Posterior cingulate gyrus (tissue), 11 donors: ENCODE results near the gene GRID1.

ENCODE experiments used
- DNase-seq, 10 donors: peaks; one replicate each; pipeline versions ENCODE4 v3.0.0 to v3.0.0-alpha.2; 2020 to 2021; ENCODE audit warnings: mixed read lengths in 3 of 10
- intact Hi-C: fragments of 100-400 bp; cut with DNase I; formaldehyde crosslinking; loops from one replicate; pipeline ENCODE4 v1.15.1; 2023

GRID1 gene

DNA sequence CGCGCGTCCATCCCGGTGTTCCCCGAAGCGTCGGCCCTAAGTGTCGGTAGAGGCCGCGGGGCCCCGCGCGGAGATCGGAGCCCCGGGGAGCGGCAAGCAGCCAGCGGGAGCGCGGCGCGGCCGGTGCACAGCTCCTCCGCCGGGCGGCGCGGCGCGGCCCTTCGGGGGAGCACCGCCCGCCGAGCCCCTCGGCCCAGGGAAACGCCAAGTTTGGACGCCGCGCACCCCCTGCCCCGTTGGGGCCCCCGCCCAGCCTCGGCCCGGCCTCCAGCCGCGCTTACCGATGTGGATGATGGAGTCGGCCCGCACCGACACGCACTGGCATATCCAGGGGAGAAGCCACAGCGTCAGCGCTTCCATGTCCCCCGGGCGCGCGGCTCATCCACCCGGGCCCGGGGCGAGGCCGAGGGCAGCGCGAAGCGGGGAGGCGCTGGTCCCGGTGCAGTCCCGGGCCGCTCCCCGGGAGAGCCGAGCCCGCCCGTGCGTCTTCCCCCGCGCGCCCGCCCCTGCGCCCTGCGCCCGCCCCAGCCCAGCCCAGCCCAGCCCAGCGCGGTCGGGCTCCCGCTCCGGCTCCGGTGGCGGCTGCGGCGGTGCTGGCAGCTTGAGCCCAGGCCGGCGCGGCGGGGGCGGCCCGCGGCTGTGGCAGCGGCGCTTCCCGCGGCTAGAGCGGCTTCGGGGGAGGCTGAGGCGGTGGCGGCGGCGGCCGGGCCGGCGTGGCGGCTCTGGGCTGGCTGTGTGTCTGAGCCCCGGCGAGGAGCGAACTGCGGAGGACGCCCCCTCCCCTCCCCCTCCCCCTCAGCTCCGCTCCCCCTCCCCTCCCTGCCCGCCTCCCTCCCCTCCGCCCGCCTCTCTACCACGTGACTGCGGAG is at the start of gene GRID1:
Gene GRID1 (minus strand): TSS at position 763 of the 869 bp plus-strand sequence.
- peak; percentile 65 to 96 (median 72) for DNase-seq
- intact Hi-C loops: loop anchor here (2.0 kb wide), 2 partner anchors 103 to 183 kb away; no protein-coding TSS in a partner anchor

DNA sequence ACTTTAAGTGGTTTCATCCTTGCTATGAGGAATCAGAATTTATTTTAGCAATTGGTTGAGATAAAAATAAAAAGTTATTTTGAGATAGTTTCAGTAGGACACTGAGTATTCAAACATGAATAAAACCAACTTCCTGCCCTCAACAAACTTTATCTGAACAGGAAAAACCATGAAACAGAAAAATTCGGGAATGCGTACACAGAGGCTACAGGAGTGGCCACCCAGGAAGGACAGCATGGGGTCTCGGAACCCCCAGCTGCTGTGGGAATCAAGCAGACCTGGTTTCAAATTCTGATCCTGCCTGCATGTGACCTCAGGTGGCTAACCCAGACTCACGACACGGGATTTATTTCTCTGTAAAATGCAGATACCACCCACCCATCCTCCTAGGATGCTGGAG is 49.0 kb upstream of the GRID1 start:
- DNase-seq: peak in 1 of 10 donors; percentile 35
- intact Hi-C loops: no loop called here

DNA sequence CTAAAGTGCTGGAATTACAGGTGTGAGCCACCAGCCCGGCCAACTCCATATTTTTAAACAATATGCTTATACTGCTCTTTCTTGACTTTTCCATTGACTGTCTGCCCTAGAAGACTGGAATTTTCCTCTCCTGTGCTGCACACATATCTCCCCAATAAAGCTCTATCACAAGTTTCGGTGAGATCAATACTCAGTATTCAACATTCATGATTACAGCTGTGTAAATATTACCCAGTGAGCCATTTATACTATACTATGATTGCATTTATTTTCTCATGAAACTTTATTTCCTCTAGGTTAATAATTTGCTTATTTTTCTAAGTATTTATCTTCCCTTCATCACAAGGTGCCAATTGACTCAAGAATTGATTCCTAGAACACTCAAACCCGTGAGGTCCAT is 48.5 kb upstream of the GRID1 start:
- no peak for DNase-seq
- intact Hi-C loops: no loop called here

DNA sequence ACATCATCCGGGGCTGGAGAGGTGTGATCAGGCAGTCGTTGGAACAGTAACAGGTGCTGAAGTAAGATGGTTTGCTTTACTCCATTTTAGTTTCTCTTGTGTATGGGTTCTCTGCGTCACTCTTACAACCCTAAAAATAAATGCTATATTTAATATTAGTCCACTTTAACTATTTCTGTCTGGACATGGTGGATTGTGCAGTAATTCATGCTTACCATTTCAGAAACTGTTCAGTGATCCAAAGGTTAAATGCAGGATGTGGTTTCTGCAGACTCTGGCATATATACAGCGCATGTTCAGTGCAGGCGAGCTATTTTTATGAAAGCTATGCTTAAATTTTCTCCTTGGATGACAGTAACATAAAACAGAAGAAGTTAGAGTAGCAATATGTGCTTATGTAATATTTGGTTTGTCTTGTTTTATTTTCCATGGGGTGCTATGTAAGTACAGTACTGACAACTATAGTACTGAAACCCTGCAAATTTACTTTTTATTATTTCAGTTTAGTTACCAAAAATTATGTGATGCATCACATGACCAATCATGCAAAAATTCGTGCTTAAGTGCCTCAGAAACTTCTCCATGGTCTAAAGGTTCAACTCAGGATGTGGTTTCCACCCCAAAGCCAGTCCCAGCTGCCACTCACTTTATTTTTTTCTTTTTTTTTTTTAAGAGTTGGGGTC is 46.6 kb upstream of the GRID1 start:
- no peak for DNase-seq
- intact Hi-C loops: no loop called here

DNA sequence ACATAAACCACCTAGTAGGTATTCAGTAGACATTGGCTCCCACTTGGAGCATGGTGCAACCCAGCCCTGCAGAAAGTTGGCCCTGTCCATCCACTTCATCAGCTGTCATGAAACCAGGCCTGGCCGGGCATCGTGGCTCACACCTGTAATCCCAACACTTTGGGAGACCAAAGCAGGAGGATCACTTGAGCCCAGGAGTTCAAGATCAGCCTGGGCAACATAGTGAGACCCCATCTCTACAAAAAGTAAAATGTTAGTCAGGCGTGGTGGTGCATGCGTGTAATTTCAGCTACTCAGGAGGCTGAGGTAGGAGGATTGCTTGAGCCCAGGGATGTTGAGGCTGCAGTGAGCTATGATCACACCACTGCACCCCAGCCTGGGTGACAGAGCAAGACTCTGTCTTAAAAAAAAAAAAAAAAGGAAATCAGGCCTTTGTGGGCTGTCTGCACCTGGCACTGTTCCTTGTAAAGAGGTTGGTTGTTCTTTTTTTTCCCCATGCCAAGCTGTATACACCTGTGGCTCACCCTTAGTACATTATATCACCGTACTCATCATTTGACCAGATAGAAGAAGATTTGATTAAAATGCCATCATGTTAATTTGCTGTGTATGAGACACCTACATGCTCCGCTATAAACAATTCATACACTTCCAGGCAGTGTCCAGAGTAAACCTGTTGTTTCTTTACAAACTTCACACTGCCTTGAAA is 45.4 kb upstream of the GRID1 start:
- intact Hi-C loops: no loop called here

DNA sequence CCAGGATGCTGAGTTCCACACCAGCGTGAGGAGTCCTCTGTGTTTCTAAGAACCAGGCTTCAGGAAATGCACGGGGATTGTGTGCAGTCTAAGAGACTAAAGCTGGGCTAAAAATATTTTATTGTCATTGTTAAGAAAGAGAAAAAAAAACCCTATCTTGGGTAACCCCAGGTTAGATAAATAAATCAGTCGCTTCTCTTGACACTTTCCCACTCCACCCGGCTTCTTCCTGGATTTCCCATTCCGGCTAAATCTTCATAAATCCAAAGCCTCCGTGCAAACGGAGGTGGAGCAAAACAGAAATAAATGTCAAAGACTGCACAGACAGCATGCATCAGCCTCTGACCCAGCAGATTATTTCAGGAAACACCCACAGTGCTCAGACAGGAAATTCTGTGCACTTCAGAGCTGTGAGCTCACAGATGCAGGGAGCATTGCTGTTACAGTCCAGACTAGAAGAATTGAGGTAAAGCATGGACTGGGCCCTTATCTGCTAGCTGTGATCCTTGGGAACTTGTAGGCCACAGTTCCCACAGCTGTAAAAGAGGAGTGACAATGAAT is 44.8 kb upstream of the GRID1 start:
- intact Hi-C loops: no loop called here
- peak in 1 of 10 donors; percentile 77 for DNase-seq

More for the DNA sequence above, 45.4 kb upstream of the GRID1 start:
- peak in 1 of 10 donors; percentile 63 for DNase-seq

DNA sequence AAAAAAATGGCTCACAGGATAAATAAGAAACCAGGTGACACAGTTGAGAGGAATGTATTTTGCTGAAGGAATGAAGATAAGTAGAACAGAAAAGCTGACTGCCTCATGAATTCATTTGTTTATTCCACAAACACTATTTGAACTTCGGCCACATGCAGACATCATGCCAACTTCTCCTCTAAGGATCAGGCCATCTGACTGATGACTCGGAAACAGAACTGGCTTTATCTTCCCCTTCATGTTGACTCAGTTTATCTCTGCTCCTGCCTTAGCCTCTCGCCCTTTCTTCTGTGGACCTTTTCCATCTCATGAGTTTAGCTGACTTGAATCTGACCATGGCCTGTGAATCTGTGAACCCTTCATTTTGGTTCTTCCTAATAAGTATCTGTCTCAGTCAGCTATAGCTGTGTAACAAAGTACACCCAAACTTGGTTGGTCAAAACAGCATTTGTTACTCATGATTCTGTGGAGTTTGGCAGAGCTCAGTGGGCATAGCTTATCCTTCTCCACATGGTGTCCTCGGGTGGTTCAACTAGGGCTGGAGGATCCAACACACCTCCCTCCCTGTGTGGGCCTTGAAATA is 44.0 kb upstream of the GRID1 start:
- intact Hi-C loops: no loop called here
- DNase-seq: no peak

DNA sequence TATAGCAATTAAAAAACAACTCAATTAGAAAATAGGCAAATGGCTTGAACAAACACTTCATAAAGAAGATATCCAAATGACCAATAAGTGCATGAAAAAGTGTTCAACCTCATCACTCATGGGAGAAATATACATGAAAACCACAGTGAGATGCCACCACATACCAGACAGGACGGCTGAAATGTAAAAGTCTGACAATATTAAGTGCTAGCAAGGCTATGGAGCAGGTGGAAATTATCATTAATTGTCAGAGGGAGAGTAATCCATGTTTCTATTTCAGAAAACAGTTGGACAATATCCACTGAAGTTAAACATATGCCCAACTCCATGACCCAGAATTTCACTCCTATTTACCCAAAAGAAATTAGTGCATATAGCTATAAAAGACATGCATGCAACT is 42.6 kb upstream of the GRID1 start:
- intact Hi-C loops: no loop called here

DNA sequence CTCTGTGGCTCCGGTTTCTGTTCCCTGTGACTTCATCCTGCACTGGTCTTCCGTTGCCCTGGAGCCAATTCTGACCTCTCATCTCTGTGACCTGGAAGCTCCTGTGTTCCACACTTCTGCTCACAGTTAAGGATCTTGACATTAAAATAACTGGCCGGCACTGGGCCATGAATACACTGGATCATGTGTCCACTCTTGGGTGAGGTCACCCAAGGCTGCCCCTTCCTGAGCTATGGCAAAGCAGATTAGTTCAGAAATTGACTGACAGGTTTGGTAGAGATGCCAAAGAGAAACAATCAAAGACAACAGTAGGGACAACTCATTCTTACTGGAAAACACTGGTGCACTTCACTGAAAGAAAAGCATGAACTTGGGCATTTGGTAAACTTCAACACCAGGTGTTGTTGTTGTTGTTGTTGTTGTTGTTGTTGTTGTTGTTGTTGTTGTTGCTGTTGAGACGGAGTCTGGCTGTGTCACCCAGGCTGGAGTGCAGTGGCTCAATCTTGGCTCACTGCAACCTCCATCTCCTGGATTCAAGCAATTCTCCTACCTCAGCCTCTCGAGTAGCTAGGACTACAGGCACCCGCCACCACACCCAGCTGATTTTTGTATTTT is 36.7 kb upstream of the GRID1 start:
- peak in 1 of 10 donors; percentile 21 for DNase-seq
- intact Hi-C loops: no loop called here

More for the DNA sequence above, 42.6 kb upstream of the GRID1 start:
- DNase-seq: no peak

DNA sequence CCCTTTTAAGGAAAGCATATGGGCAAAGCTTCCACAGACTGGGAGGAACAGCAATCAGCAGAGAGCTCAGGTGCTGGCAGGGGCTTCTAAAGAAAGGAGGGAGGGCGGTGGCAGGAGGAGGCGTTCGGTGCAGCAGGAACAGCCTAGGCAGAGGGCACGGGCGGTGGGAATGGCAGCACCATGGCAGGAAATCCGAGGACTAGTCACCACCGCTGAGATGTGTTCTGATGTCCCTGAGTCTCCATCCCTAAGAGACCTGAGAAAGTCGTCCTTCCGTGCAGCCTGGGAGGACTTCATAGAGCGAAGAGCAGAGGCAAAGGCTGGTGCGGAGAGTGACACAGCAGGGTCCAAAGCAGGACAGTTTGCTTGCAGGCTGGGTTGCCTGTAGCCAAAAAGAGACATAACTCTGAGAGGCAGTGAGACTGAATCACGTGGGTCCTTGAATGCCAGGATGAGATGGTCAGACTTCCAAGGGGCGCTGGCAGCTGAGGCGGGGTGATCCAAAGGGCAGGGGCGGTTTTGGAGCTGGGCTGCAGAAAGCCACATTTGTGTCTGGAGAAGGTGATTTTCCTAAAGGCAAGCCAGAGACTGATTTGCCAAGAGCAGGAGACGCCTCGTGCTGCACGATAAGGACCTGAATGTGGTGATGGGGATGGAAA is 35.8 kb upstream of the GRID1 start:
- DNase-seq: peak in 5 of 10 donors; percentile 29 to 86 (median 40)
- intact Hi-C loops: no loop called here

DNA sequence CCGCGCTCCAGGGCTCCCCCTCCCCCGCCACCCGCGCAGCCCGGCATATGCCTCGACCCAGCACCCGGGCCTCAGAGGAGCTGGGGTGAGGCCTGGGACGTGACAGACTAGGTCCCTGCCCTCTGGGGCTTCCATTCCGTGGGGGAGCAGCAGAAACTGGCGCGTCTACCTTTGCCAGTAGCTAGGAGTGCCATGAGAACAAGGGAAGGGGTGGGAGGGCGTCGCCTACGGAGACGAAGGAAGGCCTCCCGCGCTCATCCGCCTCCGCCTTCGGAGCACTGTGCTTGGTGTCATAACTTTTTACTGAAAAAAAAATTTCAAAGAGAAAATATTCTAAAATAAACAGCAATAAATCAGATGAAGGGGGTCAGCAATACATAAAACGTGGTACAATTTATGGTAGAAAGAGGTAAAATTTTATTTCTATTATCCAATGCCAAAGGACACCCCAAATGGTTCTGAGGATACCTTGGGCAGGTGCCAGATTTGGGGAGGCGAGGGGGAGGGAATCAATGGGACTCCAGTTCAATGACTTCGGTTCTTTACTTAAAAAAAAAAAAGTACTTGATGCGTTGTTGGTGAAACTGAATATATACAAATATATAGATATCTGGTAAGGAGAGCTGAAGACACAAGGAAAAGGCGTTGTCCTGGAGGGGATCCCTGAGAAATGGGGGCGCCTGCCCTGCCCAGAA is 35.1 kb upstream of the GRID1 start:
- peak in 2 of 10 donors; percentile 80 to 85 for DNase-seq

DNA sequence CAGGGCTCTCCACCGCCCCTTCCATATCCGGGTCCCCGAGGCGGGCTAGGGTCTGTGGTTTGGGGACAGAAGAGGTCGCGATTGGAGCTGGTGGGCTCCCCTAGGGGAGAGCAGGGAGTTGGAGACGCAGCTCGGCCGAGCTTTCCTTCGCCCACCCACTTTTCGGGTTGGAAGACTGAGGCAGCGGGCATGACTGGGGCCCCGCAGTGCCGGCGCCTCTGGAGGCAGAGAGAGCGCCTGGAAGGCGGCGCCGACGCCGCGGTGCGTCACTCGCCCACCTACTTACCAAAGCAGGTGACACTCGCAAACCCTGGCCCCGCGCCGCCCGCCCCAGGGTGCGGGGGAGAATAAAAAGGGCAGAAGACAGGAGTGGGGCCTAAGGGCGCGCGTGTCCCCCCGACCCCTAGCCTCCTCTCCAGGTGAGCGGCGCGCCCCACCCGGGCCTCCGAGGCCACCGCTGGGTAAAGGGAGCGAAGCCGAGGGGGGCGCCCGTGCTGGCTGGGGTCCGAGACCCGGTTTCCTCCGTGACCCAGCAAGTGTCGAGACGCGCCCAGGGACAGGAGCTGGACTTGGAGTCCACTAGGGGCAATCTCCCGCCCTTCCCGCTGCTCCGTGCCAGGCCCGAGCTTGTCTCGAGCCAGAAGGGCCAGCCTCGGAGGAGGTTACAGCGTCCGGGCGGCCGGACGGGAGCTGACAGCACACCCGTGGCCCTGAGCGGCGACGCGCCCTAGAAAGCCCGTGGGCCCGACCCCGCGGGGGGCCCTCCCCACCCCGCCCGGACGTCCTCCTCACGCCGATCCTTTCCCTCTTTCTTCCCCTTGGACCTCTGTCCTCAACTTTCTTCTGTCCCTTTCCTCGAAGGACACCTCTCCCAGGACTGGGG is 34.4 kb upstream of the GRID1 start:
- intact Hi-C loops: loop anchor here (2.0 kb wide), 1 partner anchor 120 kb away; the partner anchor contains the start of gene WAPL
- DNase-seq: peak in 7 of 10 donors; percentile 44 to 92 (median 65)

More for the DNA sequence above, 35.1 kb upstream of the GRID1 start:
- intact Hi-C loops: loop anchor here (2.0 kb wide), 1 partner anchor 119 kb away; the partner anchor contains the start of gene WAPL

DNA sequence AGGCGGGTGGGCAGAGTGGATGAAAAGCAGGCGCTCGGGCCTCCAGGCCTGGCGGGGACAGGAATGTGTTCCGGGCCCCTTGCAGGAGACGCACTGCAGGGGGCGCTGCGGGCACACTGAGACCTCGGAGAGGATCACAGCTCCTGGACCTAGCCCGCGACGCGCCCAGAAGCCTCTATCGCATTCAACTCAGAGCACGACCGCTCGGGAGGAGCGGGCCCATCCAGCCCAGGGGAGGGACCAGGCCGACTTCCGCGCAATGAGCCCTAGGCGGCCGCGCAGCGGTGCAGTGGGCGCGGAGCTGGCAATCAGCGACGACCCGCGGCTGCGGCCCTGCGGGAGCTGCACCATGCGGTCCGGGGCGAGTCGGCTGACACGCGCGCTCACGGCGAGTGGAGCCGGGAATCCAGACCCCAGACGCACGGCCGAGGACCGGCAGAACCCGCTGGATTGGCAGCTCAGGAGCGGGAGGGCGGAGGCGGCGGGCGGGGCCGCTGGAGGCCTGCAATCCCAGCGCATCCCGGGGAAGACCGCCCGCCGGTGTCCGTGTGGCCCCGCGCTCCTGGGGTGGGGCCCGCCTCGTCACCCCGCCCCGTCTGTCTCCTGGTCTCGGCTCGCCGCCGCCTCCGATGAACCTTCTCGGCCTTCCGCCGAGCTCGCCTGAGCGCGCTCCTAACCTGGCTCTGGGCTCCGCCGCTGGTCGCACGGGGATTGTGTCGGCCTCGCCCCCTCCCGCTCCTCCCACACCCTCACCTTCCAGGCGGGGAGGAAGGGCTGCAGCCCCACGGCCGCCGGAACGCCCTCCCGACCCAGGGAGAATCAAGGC is 33.5 kb upstream of the GRID1 start:
- intact Hi-C loops: loop anchor here (1.0 to 2.0 kb wide), 2 partner anchors 121 to 185 kb away; partner anchors contain the start of gene WAPL

DNA sequence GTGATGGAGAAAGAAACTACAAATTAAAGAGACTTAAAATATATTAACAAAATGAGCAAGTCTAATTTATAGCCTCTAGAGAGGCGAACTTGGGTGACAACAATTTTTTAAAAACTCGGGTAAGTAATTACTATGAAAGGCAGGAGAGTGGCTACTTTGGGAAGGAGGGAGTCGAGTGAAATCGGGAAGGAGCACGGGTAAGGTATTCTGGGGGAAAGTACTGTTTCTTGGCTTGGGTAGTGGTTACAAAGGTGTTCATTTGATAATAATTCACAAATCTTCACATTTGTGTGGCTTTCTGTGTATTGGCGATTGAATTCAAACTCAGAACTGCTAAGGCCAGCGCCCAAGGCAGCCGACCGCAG is 32.9 kb upstream of the GRID1 start:
- DNase-seq: no peak
- intact Hi-C loops: loop anchor here (1.0 kb wide), 1 partner anchor 186 kb away; no protein-coding TSS in a partner anchor

More for the DNA sequence above, 33.5 kb upstream of the GRID1 start:
- DNase-seq: peak; percentile 89 to 99 (median 96)

DNA sequence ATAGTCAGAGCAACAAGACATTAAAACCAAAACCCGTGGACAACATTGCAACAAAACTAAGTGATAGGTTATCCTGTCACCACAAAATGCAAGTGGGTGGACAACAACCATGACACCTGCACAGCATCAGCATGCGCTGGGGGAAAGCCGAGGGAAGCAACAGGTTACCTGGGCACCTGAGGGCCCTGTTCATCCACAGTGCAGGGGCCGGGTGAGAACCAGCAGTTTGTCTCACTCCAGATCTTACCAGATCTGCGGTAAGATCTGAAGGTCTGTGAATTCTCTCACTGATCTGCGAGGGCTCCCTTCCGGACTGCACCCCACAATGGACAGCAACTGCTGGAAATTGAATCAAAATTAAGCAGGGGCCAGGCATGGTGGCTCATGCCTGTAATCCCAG is 30.5 kb upstream of the GRID1 start:
- peak in 1 of 10 donors; percentile 17 for DNase-seq
- intact Hi-C loops: no loop called here

DNA sequence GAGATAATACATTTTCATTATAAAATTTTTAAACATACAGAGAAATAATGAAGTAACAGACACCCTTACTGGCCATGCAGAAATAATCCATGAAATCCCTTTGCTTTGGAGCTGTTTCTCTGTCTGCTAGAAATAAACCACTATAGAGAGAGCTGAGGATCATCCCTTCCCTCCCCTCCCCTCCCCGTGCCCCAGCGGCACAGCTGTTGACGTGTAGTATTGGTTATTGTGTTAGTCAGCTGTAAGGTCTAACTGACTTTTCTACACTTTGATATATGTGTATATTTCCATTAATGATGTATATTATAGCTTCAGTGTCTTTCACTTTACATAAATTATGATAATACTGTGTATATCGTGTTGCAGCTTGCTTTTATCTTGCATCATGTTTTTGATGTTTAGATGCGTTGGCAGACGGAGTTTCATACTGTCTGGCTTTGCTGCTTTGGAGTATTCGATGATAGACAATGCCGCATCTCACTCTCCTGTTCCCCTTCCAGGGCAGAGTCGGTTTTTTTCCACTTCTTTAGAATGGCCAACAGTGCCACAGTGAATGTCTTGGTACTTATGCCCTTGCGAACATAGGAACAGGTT is 27.4 kb upstream of the GRID1 start:
- intact Hi-C loops: no loop called here
- peak in 1 of 10 donors; percentile 24 for DNase-seq
